H1 (cell line): ENCODE results near the gene NR5A1. TPM values are rescaled to one million over a fixed set of nuclear protein-coding genes. Genes with fewer than 3 reads are reported as not detected.
A peak's percentile ranks its signal among the peaks of the same experiment; 100 is the strongest.

ENCODE experiments used
- CTCF ChIA-PET: fragments of 300-600 bp; sonication (Branson Sonifier 250); formaldehyde crosslinking; loops from one replicate; lab custom pipeline; 2021; ENCODE audit not compliant: partially characterized antibody; lab: Charles Lee
- POLR2A ChIA-PET: fragments of 300-600 bp; sonication (Branson Sonifier 250); formaldehyde crosslinking; loops from one replicate; lab custom pipeline; 2021; ENCODE audit warnings: inconsistent platforms; ENCODE audit not compliant: partially characterized antibody; lab: Charles Lee
- DNase-seq, 2 experiments: peaks; one replicate each; pipeline versions ENCODE4 v3.0.0 to v3.0.0-alpha.2; 2010 to 2022; ENCODE audit warnings: low spot score in 2 of 2, low read depth in 1 of 2, mixed read lengths in 1 of 2
- FAIRE-seq: peaks from 2 replicates; lab custom pipeline; 2011; peaks lifted over from hg19 to GRCh38; lab: Jason Lieb, UNC
- H2AFZ ChIP-seq: 2 replicates; pipeline ENCODE4 v1.8.1; 2012; ENCODE audit warnings: low read length, inconsistent platforms
- H2AK5ac ChIP-seq: 2 replicates; pipeline ENCODE4 v1.6.1; 2013; ENCODE audit warnings: low read depth, low read length
- H2BK120ac ChIP-seq: replicated peaks from 2 replicates; pipeline ENCODE3; 2013; ENCODE audit warnings: low read depth, low read length, inconsistent platforms
- H2BK12ac ChIP-seq: 2 replicates; pipeline ENCODE4 v1.6.1; 2013; ENCODE audit warnings: low read depth, low read length
- H2BK15ac ChIP-seq: 2 replicates; pipeline ENCODE4 v1.6.1; 2013; ENCODE audit warnings: low read length
- H2BK20ac ChIP-seq: 2 replicates; pipeline ENCODE4 v1.6.1; 2013; ENCODE audit warnings: low read length
- H2BK5ac ChIP-seq: 2 replicates; pipeline ENCODE4 v1.6.1; 2013; ENCODE audit warnings: low read depth, low read length
- H3K14ac ChIP-seq: 2 replicates; pipeline ENCODE4 v1.6.1; 2013; ENCODE audit warnings: inconsistent platforms; ENCODE audit not compliant: insufficient read length
- H3K18ac ChIP-seq: 2 replicates; pipeline ENCODE4 v1.6.1; 2013; ENCODE audit warnings: low read length; ENCODE audit errors: extremely low read depth
- H3K23ac ChIP-seq: 2 replicates; pipeline ENCODE4 v1.6.1; 2013; ENCODE audit warnings: inconsistent platforms; ENCODE audit not compliant: insufficient read length
- H3K23me2 ChIP-seq: 2 replicates; pipeline ENCODE4 v1.6.1; 2013; ENCODE audit warnings: low read depth, low read length
- H3K27ac ChIP-seq: 2 replicates; pipeline ENCODE4 v1.6.1; 2011; ENCODE audit warnings: low read depth, low read length, inconsistent platforms
- H3K27me3 ChIP-seq, 4 experiments: replicated peaks in 1 of 4; 1 replicate in 1 of 4; 2 replicates in 3 of 4; pipeline versions ENCODE4 v1.6.1 to v1.8.1; 2011 to 2013; ENCODE audit warnings: low read length in 3 of 4, mild to moderate bottlenecking in 3 of 4, inconsistent platforms in 2 of 4, mixed read lengths in 2 of 4, moderate library complexity in 1 of 4; ENCODE audit not compliant: control insufficient read depth in 3 of 4, insufficient read depth in 3 of 4; ENCODE audit errors: extremely low read depth in 1 of 4
- H3K36me3 ChIP-seq, 4 experiments: 2 replicates each; pipeline versions ENCODE4 v1.6.1 to v1.8.1; 2011 to 2013; ENCODE audit warnings: mild to moderate bottlenecking in 4 of 4, low read length in 3 of 4, moderate library complexity in 2 of 4, control low read depth in 1 of 4, inconsistent platforms in 1 of 4; ENCODE audit not compliant: insufficient read depth in 4 of 4, control insufficient read depth in 2 of 4
- H3K4ac ChIP-seq: replicated peaks from 2 replicates; pipeline ENCODE3; 2013; ENCODE audit warnings: low read length, low read depth, mixed read lengths, inconsistent platforms; ENCODE audit not compliant: insufficient read length
- H3K4me1 ChIP-seq, 4 experiments: replicated peaks in 1 of 4; 1 replicate in 1 of 4; 2 replicates in 3 of 4; pipeline versions ENCODE4 v1.6.1 to v1.8.1; 2011 to 2013; ENCODE audit warnings: low read length in 3 of 4, inconsistent platforms in 2 of 4, mixed read lengths in 1 of 4; ENCODE audit not compliant: insufficient read depth in 4 of 4, control insufficient read depth in 3 of 4
- H3K4me2 ChIP-seq, 2 experiments: 2 replicates each; pipeline versions ENCODE4 v1.6.1 to v1.8.1; 2011 to 2013; ENCODE audit warnings: low read depth in 2 of 2, low read length in 2 of 2, control low read depth in 1 of 2, inconsistent platforms in 1 of 2, mild to moderate bottlenecking in 1 of 2; ENCODE audit not compliant: insufficient read depth in 1 of 2
- H3K4me3 ChIP-seq, 4 experiments: fragments of 200-600, 300-600 bp in 1 of 4; sonication (generic), shearing (Covaris generic), sonication (Bioruptor Twin) in 1 of 4; 2 replicates each; pipeline versions ENCODE4 v1.5.1 to v1.8.1; 2011 to 2016; ENCODE audit warnings: low read length in 4 of 4, low read depth in 3 of 4, control low read depth in 2 of 4, inconsistent platforms in 2 of 4, mild to moderate bottlenecking in 2 of 4, mixed read lengths in 1 of 4, moderate library complexity in 1 of 4; ENCODE audit not compliant: insufficient read depth in 2 of 4; ENCODE audit errors: extremely low read depth in 1 of 4
- H3K56ac ChIP-seq: replicated peaks from 2 replicates; pipeline ENCODE3; 2013; ENCODE audit warnings: low read depth, mild to moderate bottlenecking, mixed read lengths, low read length, inconsistent platforms; ENCODE audit not compliant: insufficient read length
- H3K79me1 ChIP-seq: 2 replicates; pipeline ENCODE4 v1.6.1; 2013; ENCODE audit warnings: low read depth, low read length, control low read depth
- H3K79me2 ChIP-seq, 2 experiments: 2 replicates each; pipeline versions ENCODE4 v1.6.1 to v1.8.1; 2012 to 2013; ENCODE audit warnings: low read length in 2 of 2, mild to moderate bottlenecking in 2 of 2, inconsistent platforms in 1 of 2; ENCODE audit not compliant: insufficient read depth in 2 of 2, control insufficient read depth in 1 of 2
- H3K9ac ChIP-seq, 4 experiments: replicated peaks in 1 of 4; 1 replicate in 1 of 4; 2 replicates in 3 of 4; pipeline versions ENCODE4 v1.6.1 to v1.8.1; 2011 to 2013; ENCODE audit warnings: low read depth in 3 of 4, low read length in 3 of 4, control low read depth in 2 of 4, mild to moderate bottlenecking in 2 of 4, moderate library complexity in 2 of 4, inconsistent platforms in 1 of 4; ENCODE audit errors: extremely low read depth in 1 of 4
- H3K9me3 ChIP-seq, 2 experiments: 2 replicates each; pipeline versions ENCODE4 v1.6.1 to v1.8.1; 2012 to 2013; ENCODE audit warnings: mild to moderate bottlenecking in 2 of 2, moderate library complexity in 2 of 2, control low read depth in 1 of 2, inconsistent platforms in 1 of 2, low read depth in 1 of 2, low read length in 1 of 2, mixed read lengths in 1 of 2; ENCODE audit not compliant: insufficient read depth in 2 of 2
- H4K20me1 ChIP-seq, 2 experiments: replicated peaks in 1 of 2; 2 replicates each; pipeline versions ENCODE3 to v1.8.1; 2011 to 2013; ENCODE audit warnings: inconsistent platforms in 2 of 2, low read length in 2 of 2, mild to moderate bottlenecking in 1 of 2; ENCODE audit not compliant: insufficient read depth in 2 of 2, control insufficient read depth in 1 of 2
- H4K5ac ChIP-seq: 2 replicates; pipeline ENCODE4 v1.6.1; 2013; ENCODE audit warnings: low read length, low read depth, mixed read lengths, inconsistent platforms; ENCODE audit not compliant: insufficient read length
- H4K8ac ChIP-seq: 2 replicates; pipeline ENCODE4 v1.8.0; 2013; ENCODE audit warnings: mild to moderate bottlenecking, moderate library complexity, low read length, inconsistent platforms; ENCODE audit not compliant: insufficient read depth; ENCODE audit errors: extremely low read depth
- H4K91ac ChIP-seq: replicated peaks from 2 replicates; pipeline ENCODE3; 2013; ENCODE audit warnings: low read length, mixed read lengths, inconsistent platforms; ENCODE audit not compliant: insufficient read length
- HDAC6 ChIP-seq: IDR thresholded peaks from one replicate; pipeline ENCODE4 v1.7.1; 2012; ENCODE audit warnings: low read depth, mild to moderate bottlenecking, inconsistent platforms, low read length, moderate library complexity
- KDM1A ChIP-seq: fragments of 200-600, 300-600 bp; sonication (generic); IDR thresholded peaks from 2 replicates; pipeline ENCODE4 v1.7.1; 2016; ENCODE audit warnings: mild to moderate bottlenecking, low read length, borderline replicate concordance
- PHF8 ChIP-seq: fragments of 200-600 bp; sonication (generic); conservative IDR thresholded peaks from 2 replicates; pipeline ENCODE4 v1.7.1; 2012; ENCODE audit warnings: low read depth, mild to moderate bottlenecking, inconsistent platforms, low read length, moderate library complexity
- SAP30 ChIP-seq: fragments of 300-600 bp; sonication (generic); IDR thresholded peaks from 2 replicates; pipeline ENCODE4 v1.7.1; 2012; ENCODE audit warnings: low read length, moderate library complexity, mild to moderate bottlenecking, inconsistent platforms; ENCODE audit not compliant: insufficient read depth, insufficient replicate concordance
- SP1 ChIP-seq: IDR thresholded peaks from 2 replicates; pipeline ENCODE4 v1.6.1; 2011; ENCODE audit warnings: low read depth, low read length
- YY1 ChIP-seq: IDR thresholded peaks from 2 replicates; pipeline ENCODE4 v1.6.1; 2011; ENCODE audit warnings: low read depth, mild to moderate bottlenecking, low read length
- WGBS, 2 experiments: shearing (Covaris generic) in 1 of 2; methylation state at CpG; one replicate each; pipeline versions ENCODE4 v1.1.6 to v1.1.7; 2013 to 2015; ENCODE audit warnings: low lambda C conversion rate in 2 of 2, mixed read lengths in 2 of 2, inconsistent platforms in 1 of 2, low coverage in 1 of 2, missing lambda C conversion rate in 1 of 2; ENCODE audit not compliant: insufficient replicate concordance in 2 of 2, insufficient coverage in 1 of 2, insufficient read length in 1 of 2; ENCODE audit errors: extremely low coverage in 1 of 2, missing lambda C conversion rate in 1 of 2; 5-methylcytosine and 5-hydroxymethylcytosine counted together
- polyA plus RNA-seq, 7 experiments: library from polyadenylated mRNA; depleted of rRNA in 3 of 7; stranded (reverse) in 5 of 7; unstranded in 2 of 7; fragments of >200 nt in 5 of 7; fragments of 200-250 nt in 2 of 7; gene quantifications; 1 replicate in 5 of 7; 2 replicates in 1 of 7; 4 replicates in 1 of 7; pipeline versions ENCODE4 v1.2.1 to v1.2.3, GENCODE V29; 2011 to 2013; ENCODE audit warnings: missing spikeins in 2 of 7, mixed read lengths in 2 of 7
- total RNA-seq: library from RNA; stranded (reverse); fragmentation: NEBNext Ultra II Directional; extraction: Animal tissue kit (Norgen Biotek cat#: 25700); gene quantifications from 2 replicates; pipeline ENCODE4 v1.2.1, GENCODE V29; 2021
- TF ChIP-seq, protein P1 (sequence below): IDR thresholded peaks from 2 replicates; pipeline ENCODE4 v1.6.1; 2011; ENCODE audit warnings: low read depth, mild to moderate bottlenecking, low read length; ENCODE audit not compliant: insufficient read depth
- TF ChIP-seq, protein P2 (sequence below): IDR thresholded peaks from 2 replicates; pipeline ENCODE4 v1.6.1; 2012; ENCODE audit warnings: inconsistent platforms
- TF ChIP-seq, protein P3 (sequence below): IDR thresholded peaks from 2 replicates; pipeline ENCODE4 v1.6.1; 2011; ENCODE audit warnings: low read length, improper control_type of control experiment

The NR5A1 gene
- total and polyA plus RNA-seq, 2 of the 8 experiments (the other 6 are each of a cell fraction or from before 2014, with no cell fraction given), result 0.29 to 0.58 TPM

DNA sequence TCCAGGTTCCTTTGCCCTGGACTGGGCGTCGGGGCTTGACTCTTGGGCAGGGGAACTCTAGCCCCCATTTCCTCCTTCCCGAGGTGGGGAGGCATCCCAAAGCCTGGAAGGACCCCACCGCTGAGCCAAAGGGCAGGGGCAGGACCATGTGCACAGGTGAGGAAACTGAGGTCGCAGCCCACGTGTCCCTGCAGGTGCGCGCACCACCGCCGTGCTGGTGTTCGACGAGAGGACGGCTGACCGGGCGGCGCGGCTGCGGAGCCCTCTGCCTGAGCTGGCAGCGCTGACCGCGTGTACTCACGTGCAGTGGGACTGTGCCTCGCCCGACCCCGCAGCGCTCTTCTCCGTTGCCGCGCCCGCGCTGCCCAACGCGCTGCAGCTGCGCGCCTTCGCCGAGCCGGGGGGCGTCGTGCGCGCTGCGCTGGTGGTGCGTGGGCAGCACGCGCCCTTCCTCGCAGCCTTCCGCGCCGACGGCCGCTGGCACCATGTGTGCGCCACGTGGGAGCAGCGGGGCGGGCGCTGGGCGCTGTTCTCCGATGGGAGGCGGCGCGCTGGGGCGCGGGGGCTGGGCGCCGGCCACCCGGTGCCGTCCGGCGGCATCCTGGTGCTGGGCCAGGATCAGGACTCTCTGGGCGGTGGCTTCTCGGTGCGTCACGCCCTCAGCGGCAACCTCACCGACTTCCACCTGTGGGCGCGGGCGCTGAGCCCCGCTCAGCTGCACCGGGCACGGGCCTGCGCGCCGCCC, 54.2 kb downstream of the NR5A1 start:
- peak overlapping the region; percentile 29 to 59 (median 29); a peak in 6 of 8 replicates for H3K4me3 ChIP-seq
- H3K56ac ChIP-seq, result no peak overlapping the region
- no peaks in the 10 kb centered on the region for H3K79me2 ChIP-seq
- DNase-seq (no peak), FAIRE-seq (no peak)
- H2BK120ac ChIP-seq, result no peak overlapping the region
- H4K91ac ChIP-seq, result no peak overlapping the region
- CTCF ChIA-PET, result interaction anchor here (0.6 to 6.6 kb wide), 11 partner anchors 8 to 414 kb away, joined by 3 to 35 read pairs (median 4); no protein-coding TSS in a partner anchor
- H3K4me1 ChIP-seq, result peaks cover 0 to 16% (median 15%) of the 10 kb centered on the region in 4 experiments; a peak in 6 of 7 replicates
- peaks cover 0 to 4% of the 10 kb centered on the region in 2 experiments; a peak in 2 of 4 replicates for H3K9me3 ChIP-seq
- H3K4ac ChIP-seq, result no peak overlapping the region
- no peak overlapping the region; the same call in 1 of the 2 replicates for H2AFZ ChIP-seq
- no peak overlapping the region for H3K23ac ChIP-seq
- H3K79me1 ChIP-seq, result no peaks in the 10 kb centered on the region
- H2AK5ac ChIP-seq, result no peak overlapping the region
- H2BK12ac ChIP-seq, result 0 out of 2 replicates have a peak overlapping the region, but pooled peaks have one; percentile 39
- H4K20me1 ChIP-seq, result no peaks in the 10 kb centered on the region
- no peak overlapping the region for H3K14ac ChIP-seq
- H3K36me3 ChIP-seq, result peaks cover 0 to 3% (median 0%) of the 10 kb centered on the region in 4 experiments; a peak in 1 of 8 replicates
- peaks cover 13% of the 10 kb centered on the region; the same call in 1 of the 2 replicates for H3K23me2 ChIP-seq
- H2BK20ac ChIP-seq, result no peak overlapping the region
- POLR2A ChIA-PET, result interaction anchor here (0.7 to 2.2 kb wide), 4 partner anchors 13 to 25 kb away, joined by 3 to 9 read pairs (median 3); no protein-coding TSS in a partner anchor
- WGBS, 2 experiments, result 71% methylated on average over 67 of the region's 85 CpGs; no CpG with 5 or more reads in 1 of the 2 experiments
- peak overlapping the region; percentile 48; the same call in 1 of the 2 replicates for H3K18ac ChIP-seq
- peaks cover 10 to 33% (median 25%) of the 10 kb centered on the region in 4 experiments for H3K27me3 ChIP-seq
- H4K8ac ChIP-seq, result peak overlapping the region; percentile 71
- H3K9ac ChIP-seq, result no peak overlapping the region; a peak in 1 of 7 replicates
- no peak overlapping the region for H2BK5ac ChIP-seq
- H2BK15ac ChIP-seq, result peak overlapping the region; percentile 95
- H4K5ac ChIP-seq, result no peak overlapping the region
- peak overlapping the region; percentile 51 to 75 for H3K4me2 ChIP-seq
- H3K27ac ChIP-seq, result no peak overlapping the region
- no peak for TF ChIP-seq KDM1A
- TF ChIP-seq SP1, result no peak
- TF ChIP-seq HDAC6, result no peak
- TF ChIP-seq, protein P1, sequence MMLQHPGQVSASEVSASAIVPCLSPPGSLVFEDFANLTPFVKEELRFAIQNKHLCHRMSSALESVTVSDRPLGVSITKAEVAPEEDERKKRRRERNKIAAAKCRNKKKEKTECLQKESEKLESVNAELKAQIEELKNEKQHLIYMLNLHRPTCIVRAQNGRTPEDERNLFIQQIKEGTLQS, result no peak
- TF ChIP-seq PHF8, result no peak
- TF ChIP-seq, protein P2, sequence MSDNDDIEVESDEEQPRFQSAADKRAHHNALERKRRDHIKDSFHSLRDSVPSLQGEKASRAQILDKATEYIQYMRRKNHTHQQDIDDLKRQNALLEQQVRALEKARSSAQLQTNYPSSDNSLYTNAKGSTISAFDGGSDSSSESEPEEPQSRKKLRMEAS, result peak; percentile 95
- TF ChIP-seq, protein P3, sequence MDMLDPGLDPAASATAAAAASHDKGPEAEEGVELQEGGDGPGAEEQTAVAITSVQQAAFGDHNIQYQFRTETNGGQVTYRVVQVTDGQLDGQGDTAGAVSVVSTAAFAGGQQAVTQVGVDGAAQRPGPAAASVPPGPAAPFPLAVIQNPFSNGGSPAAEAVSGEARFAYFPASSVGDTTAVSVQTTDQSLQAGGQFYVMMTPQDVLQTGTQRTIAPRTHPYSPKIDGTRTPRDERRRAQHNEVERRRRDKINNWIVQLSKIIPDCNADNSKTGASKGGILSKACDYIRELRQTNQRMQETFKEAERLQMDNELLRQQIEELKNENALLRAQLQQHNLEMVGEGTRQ, result no peak
- no peak for TF ChIP-seq YY1
- no peak for TF ChIP-seq SAP30
